Karpas-422 (cell line): ENCODE results near the gene DDX20. TPM values are rescaled to one million over a fixed set of nuclear protein-coding genes. Genes with fewer than 3 reads are reported as not detected.

Experiments
- DNase-seq: peaks from one replicate; pipeline ENCODE4 v3.0.0-alpha.2; 2015
- H2AFZ ChIP-seq: fragments of 200-600 bp; sonication (generic); 2 replicates; pipeline ENCODE4 v1.6.1; 2014; ENCODE audit warnings: antibody characterized with exemption, low read length, mixed read lengths
- H3K27ac ChIP-seq: fragments of 200-600 bp; sonication (generic); 2 replicates; pipeline ENCODE4 v1.5.1; 2014; ENCODE audit warnings: mild to moderate bottlenecking, low read length, moderate library complexity
- H3K27me3 ChIP-seq: fragments of 200-600 bp; sonication (generic); 2 replicates; pipeline ENCODE4 v1.6.1; 2014; ENCODE audit warnings: low read length, mixed read lengths
- H3K36me3 ChIP-seq: fragments of 200-600 bp; sonication (generic); 2 replicates; pipeline ENCODE4 v1.6.1; 2014; ENCODE audit warnings: low read length, mixed read lengths; ENCODE audit not compliant: insufficient read depth
- H3K4me1 ChIP-seq: fragments of 200-600 bp; sonication (generic); 2 replicates; pipeline ENCODE4 v1.6.1; 2014; ENCODE audit warnings: mild to moderate bottlenecking, low read length, mixed read lengths
- H3K4me2 ChIP-seq: fragments of 200-600 bp; sonication (generic); 2 replicates; pipeline ENCODE4 v1.6.1; 2014; ENCODE audit warnings: low read length, low read depth, mild to moderate bottlenecking; ENCODE audit not compliant: poor library complexity, severe bottlenecking
- H3K4me3 ChIP-seq: fragments of 200-600 bp; sonication (generic); 2 replicates; pipeline ENCODE4 v1.5.1; 2014; ENCODE audit warnings: mild to moderate bottlenecking, antibody characterized with exemption, low read length, mixed read lengths
- H3K79me2 ChIP-seq: fragments of 200-600 bp; sonication (generic); 2 replicates; pipeline ENCODE4 v1.6.1; 2014; ENCODE audit warnings: mild to moderate bottlenecking, low read length, mixed read lengths
- H3K9ac ChIP-seq: fragments of 200-600 bp; sonication (generic); 2 replicates; pipeline ENCODE4 v1.6.0; 2014; ENCODE audit warnings: low read length
- H3K9me2 ChIP-seq: fragments of 200-600 bp; sonication (generic), shearing (Covaris generic); replicated peaks from 2 replicates; pipeline ENCODE4 v1.6.0; 2014; ENCODE audit warnings: mild to moderate bottlenecking, low read length, moderate library complexity; ENCODE audit not compliant: insufficient read depth
- H3K9me3 ChIP-seq: fragments of 300-700, 200-600 bp; sonication (generic); 2 replicates; pipeline ENCODE4 v1.6.1; 2014; ENCODE audit warnings: low read length, mixed read lengths
- H4K20me1 ChIP-seq: fragments of 200-600 bp; sonication (generic); 2 replicates; pipeline ENCODE4 v1.6.1; 2014; ENCODE audit warnings: mild to moderate bottlenecking, antibody characterized with exemption, low read length, low read depth; ENCODE audit not compliant: insufficient read depth
- total RNA-seq: library from RNA; depleted of rRNA; stranded (reverse); fragments of >200 nt; shearing (Covaris generic); gene quantifications from 2 replicates; pipeline ENCODE4 v1.2.3, GENCODE V29; 2014; ENCODE audit warnings: low replicate concordance

DDX20 gene
- total RNA-seq, 1 experiment from 2014 or later, result 33.3 TPM

- Histone ChIP-seq H3K9me2 (no peaks in the 10 kb centered on the region), H4K20me1 (no peaks in the 10 kb centered on the region), H3K79me2 (no peaks in the 10 kb centered on the region), H3K27me3 (no peaks in the 10 kb centered on the region), H3K4me2 (no peak overlapping the region), H2AFZ (no peak overlapping the region), H3K36me3 (no peaks in the 10 kb centered on the region), H3K9me3 (no peaks in the 10 kb centered on the region), H3K4me3 (no peak overlapping the region), H3K27ac (no peak overlapping the region), H3K4me1 (no peaks in the 10 kb centered on the region), H3K9ac (no peak overlapping the region)
- no peak for DNase-seq
Observed at GRCh38 chr1:111803951-111804350, 48.2 kb downstream of the DDX20 start.

- Histone ChIP-seq H3K9me2 (no peaks in the 10 kb centered on the region), H3K9me3 (no peaks in the 10 kb centered on the region), H3K79me2 (no peaks in the 10 kb centered on the region), H3K27ac (no peak overlapping the region), H3K9ac (no peak overlapping the region), H3K36me3 (no peaks in the 10 kb centered on the region), H3K4me1 (no peaks in the 10 kb centered on the region), H4K20me1 (no peaks in the 10 kb centered on the region), H3K27me3 (no peaks in the 10 kb centered on the region), H3K4me2 (no peak overlapping the region), H2AFZ (no peak overlapping the region), H3K4me3 (no peak overlapping the region)
- DNase-seq, result no peak
Observed at GRCh38 chr1:111804776-111805175, 49.1 kb downstream of the DDX20 start.

GRCh38 chr1:111805251-111805650 lies 49.5 kb downstream of the DDX20 start:
- Histone ChIP-seq H3K79me2 (no peaks in the 10 kb centered on the region), H3K27me3 (no peaks in the 10 kb centered on the region), H3K4me2 (no peak overlapping the region), H3K4me1 (no peaks in the 10 kb centered on the region), H3K9ac (no peak overlapping the region), H3K4me3 (no peak overlapping the region), H3K9me3 (no peaks in the 10 kb centered on the region), H4K20me1 (no peaks in the 10 kb centered on the region), H2AFZ (no peak overlapping the region), H3K27ac (no peak overlapping the region), H3K9me2 (no peaks in the 10 kb centered on the region), H3K36me3 (no peaks in the 10 kb centered on the region)
- no peak for DNase-seq

GRCh38 chr1:111811891-111812290 lies 56.2 kb downstream of the DDX20 start:
- H4K20me1 ChIP-seq, result no peaks in the 10 kb centered on the region
- no peaks in the 10 kb centered on the region for H3K27me3 ChIP-seq
- H3K36me3 ChIP-seq, result no peaks in the 10 kb centered on the region
- H3K9me2 ChIP-seq, result no peaks in the 10 kb centered on the region
- H3K4me3 ChIP-seq, result no peak overlapping the region
- H2AFZ ChIP-seq, result no peak overlapping the region
- no peaks in the 10 kb centered on the region for H3K4me1 ChIP-seq
- no peaks in the 10 kb centered on the region for H3K9me3 ChIP-seq
- H3K9ac ChIP-seq, result no peak overlapping the region
- DNase-seq, result no peak
- no peaks in the 10 kb centered on the region for H3K79me2 ChIP-seq
- no peak overlapping the region for H3K27ac ChIP-seq
- H3K4me2 ChIP-seq, result no peak overlapping the region

- H3K4me2 ChIP-seq, result no peak overlapping the region
- H4K20me1 ChIP-seq, result no peaks in the 10 kb centered on the region
- no peak overlapping the region for H2AFZ ChIP-seq
- no peak overlapping the region for H3K27ac ChIP-seq
- H3K9me3 ChIP-seq, result no peaks in the 10 kb centered on the region
- no peak overlapping the region for H3K4me3 ChIP-seq
- no peaks in the 10 kb centered on the region for H3K4me1 ChIP-seq
- H3K9ac ChIP-seq, result no peak overlapping the region
- H3K79me2 ChIP-seq, result no peaks in the 10 kb centered on the region
- no peaks in the 10 kb centered on the region for H3K27me3 ChIP-seq
- no peak for DNase-seq
- no peaks in the 10 kb centered on the region for H3K9me2 ChIP-seq
- H3K36me3 ChIP-seq, result no peaks in the 10 kb centered on the region
Observed at GRCh38 chr1:111812306-111812705, 56.6 kb downstream of the DDX20 start.

GRCh38 chr1:111813440-111814304 lies 58.0 kb downstream of the DDX20 start:
- no peaks in the 10 kb centered on the region for H4K20me1 ChIP-seq
- H3K9ac ChIP-seq, result no peak overlapping the region
- peak; percentile 62 for DNase-seq
- no peak overlapping the region for H2AFZ ChIP-seq
- no peak overlapping the region for H3K27ac ChIP-seq
- H3K4me3 ChIP-seq, result no peak overlapping the region
- no peaks in the 10 kb centered on the region for H3K27me3 ChIP-seq
- no peak overlapping the region for H3K4me2 ChIP-seq
- H3K4me1 ChIP-seq, result no peaks in the 10 kb centered on the region
- H3K9me2 ChIP-seq, result no peaks in the 10 kb centered on the region
- H3K36me3 ChIP-seq, result no peaks in the 10 kb centered on the region
- H3K79me2 ChIP-seq, result no peaks in the 10 kb centered on the region
- no peaks in the 10 kb centered on the region for H3K9me3 ChIP-seq

DNA sequence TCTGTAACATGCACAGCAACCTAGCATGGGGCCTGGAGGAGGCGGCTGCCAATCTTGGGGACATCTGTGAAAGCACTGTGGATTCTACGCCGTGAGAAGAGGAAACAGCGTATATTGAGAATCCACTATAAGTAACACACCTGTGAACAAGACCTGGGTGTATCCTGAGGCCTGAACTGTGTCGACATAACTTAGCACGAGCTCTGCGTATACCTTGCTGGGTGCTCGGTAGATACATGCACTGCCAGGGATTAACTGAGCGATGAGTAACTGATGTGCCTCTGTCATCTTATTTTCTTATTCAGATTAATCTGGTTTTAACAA lies 58.6 kb downstream of the DDX20 start:
- Histone ChIP-seq H3K9me3 (no peaks in the 10 kb centered on the region), H2AFZ (no peak overlapping the region), H4K20me1 (no peaks in the 10 kb centered on the region), H3K27me3 (no peaks in the 10 kb centered on the region), H3K4me3 (no peak overlapping the region), H3K4me1 (no peaks in the 10 kb centered on the region), H3K79me2 (no peaks in the 10 kb centered on the region), H3K9ac (no peak overlapping the region), H3K36me3 (no peaks in the 10 kb centered on the region), H3K9me2 (no peaks in the 10 kb centered on the region), H3K4me2 (no peak overlapping the region), H3K27ac (no peak overlapping the region)
- DNase-seq, result no peak

GRCh38 chr1:111814642-111815041 lies 58.9 kb downstream of the DDX20 start:
- no peaks in the 10 kb centered on the region for H3K79me2 ChIP-seq
- no peaks in the 10 kb centered on the region for H3K4me1 ChIP-seq

More at GRCh38 chr1:111814642-111815041, 58.9 kb downstream of the DDX20 start:
- H4K20me1 ChIP-seq, result no peaks in the 10 kb centered on the region
- H3K36me3 ChIP-seq, result no peaks in the 10 kb centered on the region
- no peak overlapping the region for H3K9ac ChIP-seq
- no peaks in the 10 kb centered on the region for H3K27me3 ChIP-seq
- H3K4me3 ChIP-seq, result no peak overlapping the region
- no peaks in the 10 kb centered on the region for H3K9me3 ChIP-seq
- no peak for DNase-seq
- H3K9me2 ChIP-seq, result no peaks in the 10 kb centered on the region
- H3K4me2 ChIP-seq, result no peak overlapping the region
- no peak overlapping the region for H3K27ac ChIP-seq
- no peak overlapping the region for H2AFZ ChIP-seq
